HEK293 (cell line): Measurements from ENCODE around the gene DHRS11.

Experiments
- KLF10 ChIP-seq: fragments of 450-650 bp; IDR thresholded peaks from 2 replicates; pipeline ENCODE4 v1.5.1; 2018; ENCODE audit warnings: missing biosample characterization, mild to moderate bottlenecking, missing genetic modification characterization
- KLF9 ChIP-seq: fragments of 450-650 bp; formaldehyde crosslinking; IDR thresholded peaks from 2 replicates; pipeline ENCODE4 v1.5.1; 2016; ENCODE audit warnings: missing biosample characterization, missing genetic modification characterization, low read depth
- MZF1 ChIP-seq: fragments of 450-650 bp; formaldehyde crosslinking; IDR thresholded peaks from 2 replicates; pipeline ENCODE4 v1.5.1; 2017; ENCODE audit warnings: missing biosample characterization, missing genetic modification characterization, borderline replicate concordance
- OSR2 ChIP-seq: fragments of 450-650 bp; formaldehyde crosslinking; IDR thresholded peaks from 2 replicates; pipeline ENCODE4 v1.5.1; 2016; ENCODE audit warnings: missing biosample characterization, missing genetic modification characterization
- PRDM1 ChIP-seq: fragments of 450-650 bp; formaldehyde crosslinking; IDR thresholded peaks from 2 replicates; pipeline ENCODE4; 2016; ENCODE audit warnings: missing biosample characterization, missing genetic modification characterization
- REPIN1 ChIP-seq: fragments of 450-650 bp; formaldehyde crosslinking; IDR thresholded peaks from 2 replicates; pipeline ENCODE4 v1.5.1; 2017; ENCODE audit warnings: missing biosample characterization, missing genetic modification characterization, low read depth
- SCRT1 ChIP-seq: fragments of 450-650 bp; formaldehyde crosslinking; IDR thresholded peaks from 2 replicates; pipeline ENCODE4 v1.5.1; 2016; ENCODE audit warnings: missing biosample characterization, missing genetic modification characterization, borderline replicate concordance
- WT1 ChIP-seq: fragments of 450-650 bp; formaldehyde crosslinking; IDR thresholded peaks from 2 replicates; pipeline ENCODE4 v1.5.1; 2016; ENCODE audit warnings: missing biosample characterization, missing genetic modification characterization
- YY2 ChIP-seq: fragments of 450-650 bp; formaldehyde crosslinking; IDR thresholded peaks from 2 replicates; pipeline ENCODE4 v1.5.1; 2016; ENCODE audit warnings: missing biosample characterization, missing genetic modification characterization
- ZBTB11 ChIP-seq: fragments of 450-650 bp; formaldehyde crosslinking; conservative IDR thresholded peaks from 2 replicates; pipeline ENCODE4 v1.5.1; 2016; ENCODE audit warnings: low read depth, missing biosample characterization, missing genetic modification characterization
- ZBTB21 ChIP-seq: fragments of 450-650 bp; formaldehyde crosslinking; IDR thresholded peaks from 2 replicates; pipeline ENCODE4 v1.5.1; 2017; ENCODE audit warnings: missing biosample characterization, missing genetic modification characterization
- ZFP3 ChIP-seq: fragments of 450-650 bp; formaldehyde crosslinking; IDR thresholded peaks from 2 replicates; pipeline ENCODE4 v1.5.1; 2016; ENCODE audit warnings: low read depth, missing biosample characterization, missing genetic modification characterization
- ZIC2 ChIP-seq: fragments of 450-650 bp; formaldehyde crosslinking; IDR thresholded peaks from 2 replicates; pipeline ENCODE4 v1.5.1; 2016; ENCODE audit warnings: missing biosample characterization, missing genetic modification characterization
- ZNF112 ChIP-seq: fragments of 450-650 bp; formaldehyde crosslinking; IDR thresholded peaks from 2 replicates; pipeline ENCODE4 v1.5.0; 2017; ENCODE audit warnings: missing biosample characterization, missing genetic modification characterization
- ZNF16 ChIP-seq: fragments of 450-650 bp; formaldehyde crosslinking; IDR thresholded peaks from 2 replicates; pipeline ENCODE4 v1.5.1; 2016; ENCODE audit warnings: low read depth, missing biosample characterization, missing genetic modification characterization
- ZNF23 ChIP-seq: fragments of 450-650 bp; formaldehyde crosslinking; IDR thresholded peaks from 2 replicates; pipeline ENCODE4 v1.5.1; 2016; ENCODE audit warnings: missing biosample characterization, missing genetic modification characterization, borderline replicate concordance
- ZNF24 ChIP-seq: fragments of 450-650 bp; formaldehyde crosslinking; IDR thresholded peaks from 2 replicates; pipeline ENCODE4 v1.5.1; 2016; ENCODE audit warnings: missing biosample characterization, missing genetic modification characterization
- ZNF366 ChIP-seq: fragments of 450-650 bp; formaldehyde crosslinking; conservative IDR thresholded peaks from 2 replicates; pipeline ENCODE4 v1.5.1; 2016; ENCODE audit warnings: missing biosample characterization, missing genetic modification characterization
- ZNF394 ChIP-seq: fragments of 450-650 bp; formaldehyde crosslinking; IDR thresholded peaks from 2 replicates; pipeline ENCODE4 v1.5.1; 2016; ENCODE audit warnings: missing biosample characterization, missing genetic modification characterization, mild to moderate bottlenecking, moderate library complexity, borderline replicate concordance
- ZNF398 ChIP-seq: fragments of 450-650 bp; formaldehyde crosslinking; IDR thresholded peaks from 2 replicates; pipeline ENCODE4 v1.5.1; 2017; ENCODE audit warnings: missing biosample characterization, missing genetic modification characterization
- ZNF423 ChIP-seq: fragments of 450-650 bp; formaldehyde crosslinking; IDR thresholded peaks from 2 replicates; pipeline ENCODE4 v1.5.1; 2016; ENCODE audit warnings: missing biosample characterization, missing genetic modification characterization
- ZNF645 ChIP-seq: fragments of 450-650 bp; formaldehyde crosslinking; IDR thresholded peaks from 2 replicates; pipeline ENCODE4; 2016; ENCODE audit warnings: missing biosample characterization, missing genetic modification characterization
- ZNF654 ChIP-seq: fragments of 450-650 bp; formaldehyde crosslinking; IDR thresholded peaks from 2 replicates; pipeline ENCODE4 v1.5.1; 2016; ENCODE audit warnings: low read depth, missing biosample characterization, missing genetic modification characterization
- ZNF692 ChIP-seq: fragments of 450-650 bp; formaldehyde crosslinking; IDR thresholded peaks from 2 replicates; pipeline ENCODE4 v1.5.1; 2016; ENCODE audit warnings: missing biosample characterization, missing genetic modification characterization
- ZNF76 ChIP-seq: fragments of 450-650 bp; formaldehyde crosslinking; IDR thresholded peaks from 2 replicates; pipeline ENCODE4; 2016; ENCODE audit warnings: low read depth, missing biosample characterization, missing genetic modification characterization, borderline replicate concordance
- ZNF791 ChIP-seq: fragments of 450-650 bp; formaldehyde crosslinking; IDR thresholded peaks from 2 replicates; pipeline ENCODE4 v1.5.1; 2016; ENCODE audit warnings: missing biosample characterization, missing genetic modification characterization
- ZSCAN18 ChIP-seq: fragments of 450-650 bp; formaldehyde crosslinking; IDR thresholded peaks from 2 replicates; pipeline ENCODE4 v1.5.1; 2016; ENCODE audit warnings: missing biosample characterization, missing genetic modification characterization
- ZXDB ChIP-seq: fragments of 450-650 bp; formaldehyde crosslinking; IDR thresholded peaks from 2 replicates; pipeline ENCODE4 v1.5.1; 2016; ENCODE audit warnings: missing biosample characterization, missing genetic modification characterization
- TF ChIP-seq, protein P1 (sequence below): fragments of 450-650 bp; formaldehyde crosslinking; IDR thresholded peaks from 2 replicates; pipeline ENCODE4 v1.5.1; 2016; ENCODE audit warnings: missing biosample characterization, missing genetic modification characterization

The DHRS11 gene

DNA sequence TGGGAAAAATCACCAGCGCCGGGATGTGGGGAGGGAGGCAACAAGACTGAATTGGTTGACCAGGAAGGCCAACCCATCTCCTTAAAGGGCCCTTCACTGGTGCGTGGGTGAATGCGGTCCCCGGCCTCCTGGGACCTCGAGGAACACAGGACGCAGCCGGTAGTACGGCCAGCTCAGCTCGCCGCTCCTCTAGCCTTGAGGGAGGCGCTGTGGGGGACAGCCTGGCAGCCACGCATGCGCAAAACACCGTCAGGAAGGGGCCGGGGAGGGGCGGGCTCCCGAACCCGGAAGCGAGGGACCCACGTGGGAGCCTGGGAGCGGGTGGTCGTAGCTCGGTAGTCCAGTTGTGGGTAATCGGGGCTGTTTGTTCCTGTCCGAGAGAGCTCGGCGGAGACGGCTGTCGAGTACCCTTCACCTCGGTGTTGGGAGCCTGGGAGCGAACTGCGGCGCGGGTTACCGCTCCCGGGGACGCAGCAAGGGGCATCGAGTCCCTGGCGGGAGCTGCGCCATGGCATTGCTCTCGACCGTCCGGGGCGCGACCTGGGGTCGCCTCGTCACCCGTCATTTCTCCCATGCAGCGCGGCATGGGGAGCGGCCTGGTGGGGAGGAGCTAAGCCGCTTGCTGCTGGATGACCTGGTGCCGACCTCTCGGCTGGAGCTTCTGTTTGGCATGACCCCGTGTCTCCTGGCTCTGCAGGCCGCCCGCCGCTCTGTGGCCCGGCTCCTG is 9.8 kb downstream of the DHRS11 start, which contains the start of gene MRM1 (continued):
- TF ChIP-seq ZIC2 (tag by site-specific recombination) (peak; percentile 90), ZNF692 (peak; percentile 85), ZFP3 (tag by site-specific recombination) (no peak), KLF9 (tag by site-specific recombination) (peak; percentile 46; the same call in 1 of the 2 replicates), ZNF112 (tag by site-specific recombination) (no peak), ZBTB11 (tag by site-specific recombination) (peak; percentile 98), ZNF366 (tag by site-specific recombination) (no peak), WT1 (tag by site-specific recombination) (no peak), ZNF654 (tag by site-specific recombination) (no peak), OSR2 (tag by site-specific recombination) (peak; percentile 54), ZNF23 (tag by site-specific recombination) (no peak), ZNF76 (tag by site-specific recombination) (peak; percentile 81), ZNF398 (peak; percentile 14; the same call in 1 of the 2 replicates), ZNF791 (no peak), ZNF423 (tag by site-specific recombination) (peak; percentile 46; the same call in 1 of the 2 replicates), ZXDB (tag by site-specific recombination) (peak; percentile 84; the same call in 1 of the 2 replicates), YY2 (tag by site-specific recombination) (no peak), SCRT1 (no peak), ZNF16 (tag by site-specific recombination) (no peak), PRDM1 (no peak), ZSCAN18 (no peak), KLF10 (peak; percentile 65; the same call in 1 of the 2 replicates), MZF1 (tag by site-specific recombination) (no peak), ZNF645 (tag by site-specific recombination) (no peak), ZBTB21 (tag by site-specific recombination) (0 out of 2 replicates have a peak, but pooled peaks have one; percentile 11), ZNF24 (tag by site-specific recombination) (0 out of 2 replicates have a peak, but pooled peaks have one; percentile 14), REPIN1 (0 out of 2 replicates have a peak, but pooled peaks have one; percentile 14), ZNF394 (tag by site-specific recombination) (peak; percentile 77)
- TF ChIP-seq, protein P1, sequence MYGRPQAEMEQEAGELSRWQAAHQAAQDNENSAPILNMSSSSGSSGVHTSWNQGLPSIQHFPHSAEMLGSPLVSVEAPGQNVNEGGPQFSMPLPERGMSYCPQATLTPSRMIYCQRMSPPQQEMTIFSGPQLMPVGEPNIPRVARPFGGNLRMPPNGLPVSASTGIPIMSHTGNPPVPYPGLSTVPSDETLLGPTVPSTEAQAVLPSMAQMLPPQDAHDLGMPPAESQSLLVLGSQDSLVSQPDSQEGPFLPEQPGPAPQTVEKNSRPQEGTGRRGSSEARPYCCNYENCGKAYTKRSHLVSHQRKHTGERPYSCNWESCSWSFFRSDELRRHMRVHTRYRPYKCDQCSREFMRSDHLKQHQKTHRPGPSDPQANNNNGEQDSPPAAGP (tag by site-specific recombination) = no peak; the same call in 1 of the 2 replicates
